Fibroblast of villous mesenchyme (primary cell): ENCODE results near the gene KCP. TPM values are rescaled to one million over a fixed set of nuclear protein-coding genes. Genes with fewer than 3 reads are reported as not detected.

Source experiments
- DNase-seq: peaks from one replicate; pipeline ENCODE4 v3.0.0-alpha.2; 2010; ENCODE audit warnings: low read depth
- H3K4me3 ChIP-seq: 2 replicates; pipeline ENCODE4 v1.5.1; 2011; ENCODE audit warnings: low read depth, mild to moderate bottlenecking, low read length
- total RNA-seq: library from RNA; depleted of rRNA; stranded (reverse); fragments of >200 nt; gene quantifications from 2 replicates; pipeline ENCODE4 v1.2.3, GENCODE V29; 2012
- TF ChIP-seq, protein P1 (sequence below): IDR thresholded peaks from 2 replicates; pipeline ENCODE4 v1.5.1; 2012; ENCODE audit warnings: low read depth, mild to moderate bottlenecking, low read length; ENCODE audit not compliant: insufficient read depth

Gene KCP
- total RNA-seq, 1 donor = not detected

DNA sequence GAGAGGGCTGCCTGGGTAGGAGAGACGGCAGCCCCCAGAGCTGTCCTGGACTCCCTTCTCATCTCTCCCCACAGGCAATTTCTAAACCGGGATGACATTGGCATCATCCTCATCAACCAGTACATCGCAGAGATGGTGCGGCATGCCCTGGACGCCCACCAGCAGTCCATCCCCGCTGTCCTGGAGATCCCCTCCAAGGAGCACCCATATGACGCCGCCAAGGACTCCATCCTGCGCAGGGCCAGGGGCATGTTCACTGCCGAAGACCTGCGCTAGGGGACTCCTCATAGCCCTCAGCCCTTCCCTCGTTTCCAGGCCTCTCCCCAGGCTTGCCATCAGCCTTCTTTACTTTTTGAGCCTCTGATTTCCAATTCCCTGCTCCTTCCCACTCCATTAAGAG lies 45.2 kb downstream of the KCP start:
- no peak for DNase-seq
- H3K4me3 ChIP-seq = no peak overlapping the region
- TF ChIP-seq, protein P1, sequence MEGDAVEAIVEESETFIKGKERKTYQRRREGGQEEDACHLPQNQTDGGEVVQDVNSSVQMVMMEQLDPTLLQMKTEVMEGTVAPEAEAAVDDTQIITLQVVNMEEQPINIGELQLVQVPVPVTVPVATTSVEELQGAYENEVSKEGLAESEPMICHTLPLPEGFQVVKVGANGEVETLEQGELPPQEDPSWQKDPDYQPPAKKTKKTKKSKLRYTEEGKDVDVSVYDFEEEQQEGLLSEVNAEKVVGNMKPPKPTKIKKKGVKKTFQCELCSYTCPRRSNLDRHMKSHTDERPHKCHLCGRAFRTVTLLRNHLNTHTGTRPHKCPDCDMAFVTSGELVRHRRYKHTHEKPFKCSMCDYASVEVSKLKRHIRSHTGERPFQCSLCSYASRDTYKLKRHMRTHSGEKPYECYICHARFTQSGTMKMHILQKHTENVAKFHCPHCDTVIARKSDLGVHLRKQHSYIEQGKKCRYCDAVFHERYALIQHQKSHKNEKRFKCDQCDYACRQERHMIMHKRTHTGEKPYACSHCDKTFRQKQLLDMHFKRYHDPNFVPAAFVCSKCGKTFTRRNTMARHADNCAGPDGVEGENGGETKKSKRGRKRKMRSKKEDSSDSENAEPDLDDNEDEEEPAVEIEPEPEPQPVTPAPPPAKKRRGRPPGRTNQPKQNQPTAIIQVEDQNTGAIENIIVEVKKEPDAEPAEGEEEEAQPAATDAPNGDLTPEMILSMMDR = no peak

DNA sequence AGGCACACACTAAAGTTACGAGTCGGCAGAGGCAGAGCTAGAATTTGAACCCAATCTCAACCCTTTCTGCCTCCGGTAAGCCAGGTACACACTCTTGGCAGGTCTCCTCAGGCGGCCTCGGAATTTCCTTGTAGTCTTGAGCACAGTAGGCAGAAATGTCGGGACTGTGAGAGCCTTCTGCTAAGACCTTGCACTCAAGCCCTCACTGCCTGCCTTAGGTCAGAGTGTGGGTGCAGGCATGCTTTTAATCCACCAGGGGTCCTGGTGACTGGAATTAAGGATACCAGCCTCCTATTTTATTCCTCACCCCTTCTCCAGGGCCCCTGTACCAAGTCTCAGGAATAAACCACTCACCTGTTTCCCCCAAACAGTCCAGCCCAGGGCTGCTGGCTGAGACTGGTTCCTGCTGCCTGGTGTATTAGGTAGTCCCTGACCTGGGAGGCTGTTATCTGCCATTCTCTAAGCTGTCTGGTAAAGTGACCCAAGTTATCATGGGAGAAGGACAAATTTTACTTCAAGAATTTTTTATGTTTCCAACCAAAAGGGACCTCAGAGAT lies 47.0 kb downstream of the KCP start:
- TF ChIP-seq, protein P1 = peak; percentile 63
- peak overlapping the region; percentile 87 for H3K4me3 ChIP-seq
- peak; percentile 66 for DNase-seq

DNA sequence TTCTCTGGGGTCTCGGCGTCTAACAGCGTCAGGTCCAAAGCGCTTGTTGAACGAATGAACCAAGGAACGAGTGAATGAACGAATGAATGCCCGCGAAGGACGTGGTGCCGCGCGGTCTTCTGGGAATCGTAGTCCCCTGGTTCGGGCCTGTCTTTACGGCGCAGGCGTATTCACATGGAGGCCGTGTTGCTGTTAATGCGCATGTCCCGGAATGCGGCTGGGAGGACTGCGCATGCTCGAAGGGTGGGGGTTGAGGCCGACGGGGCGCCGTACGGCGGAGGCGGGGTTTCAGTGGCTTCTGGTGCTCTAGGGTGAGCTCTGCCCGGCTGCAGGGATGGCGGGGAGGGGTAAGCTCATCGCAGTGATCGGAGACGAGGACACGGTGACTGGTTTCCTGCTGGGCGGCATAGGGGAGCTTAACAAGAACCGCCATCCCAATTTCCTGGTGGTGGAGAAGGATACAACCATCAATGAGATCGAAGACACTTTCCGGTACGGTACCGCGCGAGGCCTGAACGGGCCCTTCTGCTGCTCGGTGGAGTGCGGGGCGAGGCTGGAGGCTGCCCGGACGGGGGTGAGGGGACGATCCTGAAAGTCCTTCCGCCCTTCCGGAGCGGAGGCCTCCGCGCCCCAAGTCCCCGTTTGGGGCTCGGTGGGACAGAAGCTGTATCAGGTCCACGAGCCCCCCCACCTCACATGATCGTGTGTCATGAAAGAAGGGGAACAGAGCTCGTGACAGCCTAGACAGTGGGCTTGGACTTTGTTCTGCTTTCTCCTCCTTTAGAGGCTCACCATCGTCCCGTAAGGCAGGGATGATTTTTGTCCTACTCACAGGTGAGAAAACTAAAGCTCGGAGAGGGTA lies 47.7 kb downstream of the KCP start, which contains the start of gene ATP6V1F:
ATP6V1F (plus strand) TSS at position 286 of the 862 bp plus-strand sequence; CDS start at position 335, 49 bp downstream.
- TF ChIP-seq, protein P1 = peak; percentile 8
- H3K4me3 ChIP-seq = peak within 1 kb of the TSS; percentile 87
- peak; percentile 98 for DNase-seq

DNA sequence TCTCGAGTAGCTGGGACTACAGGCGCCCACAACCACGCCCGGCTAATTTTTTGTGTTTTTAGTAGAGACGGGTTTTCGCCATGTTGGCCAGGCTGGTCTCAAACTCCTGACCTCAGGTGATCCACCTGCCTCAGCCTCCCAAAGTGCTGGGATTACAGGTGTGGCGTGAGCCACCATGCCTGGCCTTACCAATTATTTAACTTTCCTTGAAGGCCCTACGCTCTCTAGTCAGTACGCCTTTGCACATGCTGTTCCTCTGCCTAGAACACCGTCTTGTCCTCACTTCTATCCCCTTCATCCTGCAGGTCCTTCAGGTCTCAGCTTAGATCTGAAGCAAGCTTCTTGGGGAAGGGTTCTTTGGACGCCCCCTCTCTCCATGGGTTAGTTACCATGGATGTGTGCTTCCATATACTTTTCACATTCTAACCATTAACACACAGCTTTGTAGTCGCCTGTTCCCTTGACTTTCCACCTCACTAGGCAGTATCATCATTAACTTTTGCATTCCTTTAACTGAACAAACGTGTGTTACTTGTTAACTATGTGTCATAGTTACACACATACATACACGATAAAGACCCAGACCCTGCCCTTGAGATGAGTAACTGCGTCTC lies 48.4 kb downstream of the KCP start:
- TF ChIP-seq, protein P1 = no peak

DNA sequence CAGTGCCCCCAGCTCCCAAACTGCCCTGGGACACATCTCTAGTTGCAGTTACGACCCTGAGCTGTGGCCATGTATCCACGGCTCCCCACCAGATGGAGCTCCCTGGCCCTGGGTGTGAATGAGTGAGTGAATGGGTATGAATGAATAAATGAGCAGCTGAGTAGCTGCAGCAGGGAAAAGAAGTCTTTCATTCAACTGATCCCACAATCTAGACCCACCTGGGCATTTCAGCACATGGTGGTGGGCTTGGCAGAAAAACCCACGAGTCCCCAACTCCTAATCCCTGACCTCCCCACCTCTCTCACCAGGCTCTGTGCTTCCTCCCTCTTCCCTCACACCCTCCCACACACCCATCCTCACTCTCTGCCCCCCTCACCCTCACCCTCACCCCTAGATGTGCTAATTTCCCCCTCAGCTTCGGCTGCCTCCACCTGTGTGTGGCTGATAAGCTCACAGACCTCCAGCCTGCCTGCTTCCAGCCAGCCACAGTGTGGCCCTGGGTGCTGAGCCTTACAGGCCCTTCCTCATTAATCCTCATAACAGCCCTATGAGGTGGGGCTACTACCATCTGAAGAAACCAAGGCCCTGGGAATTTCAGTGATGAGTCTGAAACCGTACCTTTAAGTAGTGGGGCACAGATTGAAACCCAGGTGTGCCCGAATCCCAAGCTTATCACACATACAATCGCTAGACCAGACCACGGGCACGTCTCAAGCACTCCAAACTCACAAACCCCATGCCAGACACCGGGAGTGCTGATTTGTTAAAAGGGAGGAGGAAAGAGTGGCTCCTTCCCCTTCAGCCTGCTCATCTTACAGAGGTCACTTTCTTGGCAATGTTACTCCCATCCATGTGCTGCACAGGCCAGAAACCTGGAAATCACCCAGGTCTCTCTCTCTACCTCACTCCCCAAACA lies 50.1 kb downstream of the KCP start:
- TF ChIP-seq, protein P1 = peak; percentile 25
- no peak overlapping the region for H3K4me3 ChIP-seq
- DNase-seq = peak; percentile 56

More for the DNA sequence above, 48.4 kb downstream of the KCP start:
- no peak for DNase-seq
- peak overlapping the region; percentile 87 for H3K4me3 ChIP-seq
